ENCODE measurements around the gene POLN. TPM values are rescaled to one million over a fixed set of nuclear protein-coding genes. Genes with fewer than 3 reads are reported as not detected.
A peak's percentile ranks its signal among the peaks of the same experiment; 100 is the strongest.

POLN gene
- total and polyA plus RNA-seq, 11 donors = 0.38 to 4.5 (median 1.9) TPM

- TF ChIP-seq POLR2A (IDR thresholded peaks at IDR 0.05) (no peak), CTCF (IDR thresholded peaks at IDR 0.05) (no peak)
- WGBS, 4 donors = 69 to 86% (median 75%) methylated on average over 21 to 24 of the region's 24 CpGs
These were observed 176.6 kb downstream of the POLN start for GRCh38 chr4:2065106-2065930.

GRCh38 chr4:2064276-2064991 is 177.5 kb downstream of the POLN start:
- Histone ChIP-seq H3K4me1 (peaks cover 0 to 10% (median 0%) of the 10 kb centered on the region in 12 donors), H3K27me3 (peaks cover 6 to 32% (median 14%) of the 10 kb centered on the region in 9 donors), H3K9me3 (no peaks in the 10 kb centered on the region), H3K36me3 (no peaks in the 10 kb centered on the region), H3K4me3 (no peak overlapping the region), H3K27ac (no peak overlapping the region)
- WGBS, 4 donors = 82 to 85% (median 82%) methylated on average over 19 to 40 of the region's 40 CpGs
- TF ChIP-seq POLR2A (IDR thresholded peaks at IDR 0.05) (no peak), CTCF (IDR thresholded peaks at IDR 0.05) (no peak)
- ATAC-seq (no peak), DNase-seq (peak in 3 of 5 donors; percentile 16 to 58 (median 18))
- intact Hi-C loops (cut with DNase I) = no loop called here

More at GRCh38 chr4:2065106-2065930, 176.6 kb downstream of the POLN start:
- Histone ChIP-seq H3K4me1 (peaks cover 0 to 2% (median 0%) of the 10 kb centered on the region in 12 donors), H3K27me3 (peaks cover 2 to 32% (median 9%) of the 10 kb centered on the region in 9 donors), H3K36me3 (no peaks in the 10 kb centered on the region), H3K27ac (no peak overlapping the region), H3K9me3 (no peaks in the 10 kb centered on the region), H3K4me3 (no peak overlapping the region)
- intact Hi-C loops (cut with DNase I) = no loop called here
- DNase-seq (peak in 3 of 5 donors; percentile 7 to 35 (median 22)), ATAC-seq (no peak)

- intact Hi-C loops (cut with DNase I) = no loop called here
- no peak for ATAC-seq
- Histone ChIP-seq H3K27me3 (peaks cover 6 to 25% (median 14%) of the 10 kb centered on the region in 9 donors), H3K4me3 (no peak overlapping the region), H3K9me3 (no peaks in the 10 kb centered on the region), H3K27ac (no peak overlapping the region), H3K36me3 (no peaks in the 10 kb centered on the region), H3K4me1 (peaks cover 0 to 11% (median 0%) of the 10 kb centered on the region in 12 donors)
- WGBS, 4 donors = 93 to 96% (median 95%) methylated on average over 41 to 53 of the region's 53 CpGs
- DNase-seq = peak in 2 of 5 donors; percentile 16 to 49
- no peak for TF ChIP-seq POLR2A (IDR thresholded peaks at IDR 0.05)
- TF ChIP-seq CTCF (IDR thresholded peaks at IDR 0.05) = no peak
These were observed 178.2 kb downstream of the POLN start for GRCh38 chr4:2063557-2064275.
